HG03558 (cell line): Measurements from ENCODE around the gene C19orf47.

Experiments used
- ATAC-seq: cut with Tn5 transposase; IDR thresholded peaks from one replicate; pipeline ENCODE4 v1.9.1; 2021; ENCODE audit warnings: moderate number of reproducible peaks; ENCODE audit not compliant: unreplicated experiment; ENCODE audit errors: extremely low read depth

The C19orf47 gene

DNA sequence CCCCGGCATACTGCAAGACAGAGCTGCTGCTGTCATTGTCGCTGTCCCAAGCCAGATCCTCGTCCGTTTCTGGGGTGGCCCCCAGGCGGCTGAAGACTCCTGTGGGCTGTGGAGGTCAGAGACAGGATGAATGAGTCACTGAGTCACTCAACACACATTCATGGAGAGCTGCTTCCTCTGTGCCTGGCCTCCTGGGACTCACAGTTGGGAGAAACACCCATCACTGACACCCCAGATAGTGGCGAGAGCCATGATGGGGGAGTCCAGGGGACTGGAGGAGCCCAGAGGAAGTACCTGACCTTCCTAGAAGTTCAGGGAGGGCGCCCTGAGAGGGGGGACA, 26.0 kb downstream of the C19orf47 start:
- ATAC-seq: no peak

DNA sequence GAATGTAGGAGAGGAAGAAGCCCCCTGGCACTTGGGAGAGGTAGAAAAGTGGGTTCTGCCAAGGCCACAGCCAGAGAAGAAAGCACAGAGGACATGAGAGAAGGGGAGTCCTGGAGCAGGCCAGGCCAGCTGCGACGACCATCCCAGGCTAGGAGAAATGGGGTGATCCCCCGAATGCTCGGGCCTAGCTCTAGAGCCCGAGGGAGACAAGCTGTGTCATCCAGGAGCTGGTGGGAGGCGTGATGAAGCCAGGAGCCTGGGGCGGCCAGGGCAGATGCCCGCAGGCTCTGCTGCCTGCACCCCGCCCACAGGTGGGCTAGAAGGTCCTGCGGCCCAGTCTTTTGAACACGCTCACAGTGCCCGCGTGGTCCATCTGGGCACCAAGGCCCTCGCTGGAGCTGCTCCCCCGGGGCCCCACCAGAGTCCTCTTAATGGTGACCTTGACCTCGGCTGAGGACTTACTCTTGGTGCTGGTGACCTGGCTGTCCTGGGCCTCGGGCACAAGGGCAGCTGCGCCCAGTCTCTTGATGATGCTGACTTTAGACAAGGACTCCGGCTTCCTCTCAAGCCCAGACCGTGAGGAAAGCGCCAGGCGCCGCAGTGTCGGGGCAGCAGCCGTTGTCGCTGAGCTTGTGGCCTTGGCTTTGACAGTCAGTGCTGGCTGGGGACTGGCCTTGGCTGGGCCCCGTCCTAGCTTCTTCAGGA, 26.5 kb downstream of the C19orf47 start:
- no peak for ATAC-seq

DNA sequence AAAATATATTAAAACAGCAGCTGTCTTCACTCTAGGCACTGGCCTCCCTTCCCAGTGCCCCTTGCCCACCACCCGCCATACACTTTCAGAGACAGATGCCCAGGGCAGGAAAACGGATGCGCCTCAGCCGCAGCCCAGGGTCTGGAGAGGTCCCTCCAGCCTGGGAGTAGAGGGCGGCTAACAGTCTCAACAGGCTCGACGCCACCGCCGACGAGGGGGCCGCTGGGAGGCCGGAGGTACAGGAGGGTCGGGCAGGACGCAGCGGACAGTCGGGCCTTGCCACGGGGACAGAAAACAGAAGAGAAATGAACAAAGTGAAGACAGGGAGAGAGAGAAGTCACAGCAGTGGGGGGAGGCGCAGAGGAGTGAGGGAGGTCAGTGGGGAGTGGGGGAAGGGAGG, 27.1 kb downstream of the C19orf47 start:
- ATAC-seq: no peak

DNA sequence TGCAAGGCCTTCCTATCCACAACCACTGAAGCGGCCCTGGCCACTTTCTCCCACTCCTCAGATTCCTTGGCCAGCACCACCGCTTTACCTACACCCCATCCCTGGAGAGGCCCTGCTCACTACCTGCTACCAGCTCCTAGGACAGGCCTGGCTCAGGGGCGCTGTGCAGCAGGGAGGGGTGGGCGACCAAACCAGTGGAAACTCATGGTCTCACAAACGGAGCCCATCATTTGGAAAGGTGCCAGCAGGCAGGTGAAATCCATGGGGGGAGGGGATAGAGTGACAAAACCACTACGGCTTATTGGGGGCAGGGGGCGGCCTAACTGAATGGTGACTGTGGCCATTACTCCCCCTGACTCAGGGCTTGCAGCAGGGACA, 27.6 kb downstream of the C19orf47 start:
- no peak for ATAC-seq

DNA sequence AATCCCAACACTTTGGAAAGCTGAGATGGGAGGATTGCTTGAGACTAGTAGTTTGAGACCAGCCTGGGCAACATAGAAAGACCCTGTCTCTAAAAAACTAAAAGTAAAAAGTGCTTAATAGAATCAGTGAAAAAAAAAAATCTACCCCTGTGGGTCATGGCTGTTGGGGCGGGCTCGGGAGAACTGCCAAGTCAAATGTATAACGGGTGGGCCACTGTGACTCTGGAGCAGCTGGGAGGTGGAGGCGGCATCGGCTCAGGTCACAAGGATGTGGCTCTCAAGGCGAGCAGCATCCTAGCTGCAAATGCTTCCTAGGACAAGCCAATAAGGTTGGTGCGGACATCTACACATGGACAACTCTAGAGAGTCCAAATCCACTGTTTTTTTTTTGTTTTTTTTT, 30.9 kb downstream of the C19orf47 start:
- no peak for ATAC-seq

DNA sequence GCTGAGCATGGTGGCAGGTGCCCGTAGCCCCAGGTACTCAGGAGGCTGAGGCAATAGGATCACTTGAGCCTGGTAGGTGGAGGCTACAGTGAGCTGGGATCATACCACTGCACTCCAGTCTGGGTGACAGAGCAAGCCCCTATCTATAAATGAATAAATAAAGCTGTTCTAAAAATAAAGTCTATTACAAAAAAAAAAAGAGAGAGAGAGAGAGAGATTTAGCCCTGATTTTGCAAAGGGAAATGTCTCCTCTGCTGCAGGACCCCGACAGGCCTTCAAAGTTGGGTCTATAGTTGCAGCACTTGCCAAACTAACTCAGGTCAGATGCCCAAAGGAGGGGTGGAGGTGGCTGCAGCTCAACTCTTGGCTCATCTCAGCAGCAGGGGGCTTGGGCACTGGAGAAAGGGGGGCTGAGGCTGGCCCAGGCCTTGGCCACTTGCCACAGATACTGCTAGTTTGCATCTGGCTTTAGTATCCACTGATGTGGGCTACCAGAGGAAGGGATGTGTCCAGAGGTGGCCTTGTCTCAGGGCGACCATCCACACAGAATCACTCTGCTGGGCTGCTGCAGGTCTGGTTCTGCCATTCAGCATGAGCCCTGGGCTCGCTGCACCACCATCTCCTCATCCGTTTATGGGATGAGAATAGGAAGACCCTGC, 32.3 kb downstream of the C19orf47 start:
- no peak for ATAC-seq

DNA sequence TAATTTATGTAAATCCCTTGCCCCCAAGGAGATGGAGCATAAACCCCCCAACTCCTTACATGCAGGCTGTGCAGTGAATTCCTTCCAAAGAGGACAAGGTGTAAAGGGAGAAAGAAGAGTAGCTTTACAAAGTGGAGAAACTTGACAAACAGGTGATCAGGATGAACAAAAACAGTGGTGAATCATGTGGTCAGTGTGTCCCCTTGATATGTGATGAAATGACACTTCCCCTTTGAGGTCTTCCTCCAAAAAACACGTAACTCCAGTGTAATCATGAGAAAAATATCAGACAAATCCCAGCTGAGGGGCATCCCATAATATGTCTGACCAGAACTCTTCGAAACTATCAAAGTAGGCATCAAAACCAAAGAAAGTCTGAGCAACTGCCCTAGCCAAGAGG, 33.5 kb downstream of the C19orf47 start:
- no peak for ATAC-seq

DNA sequence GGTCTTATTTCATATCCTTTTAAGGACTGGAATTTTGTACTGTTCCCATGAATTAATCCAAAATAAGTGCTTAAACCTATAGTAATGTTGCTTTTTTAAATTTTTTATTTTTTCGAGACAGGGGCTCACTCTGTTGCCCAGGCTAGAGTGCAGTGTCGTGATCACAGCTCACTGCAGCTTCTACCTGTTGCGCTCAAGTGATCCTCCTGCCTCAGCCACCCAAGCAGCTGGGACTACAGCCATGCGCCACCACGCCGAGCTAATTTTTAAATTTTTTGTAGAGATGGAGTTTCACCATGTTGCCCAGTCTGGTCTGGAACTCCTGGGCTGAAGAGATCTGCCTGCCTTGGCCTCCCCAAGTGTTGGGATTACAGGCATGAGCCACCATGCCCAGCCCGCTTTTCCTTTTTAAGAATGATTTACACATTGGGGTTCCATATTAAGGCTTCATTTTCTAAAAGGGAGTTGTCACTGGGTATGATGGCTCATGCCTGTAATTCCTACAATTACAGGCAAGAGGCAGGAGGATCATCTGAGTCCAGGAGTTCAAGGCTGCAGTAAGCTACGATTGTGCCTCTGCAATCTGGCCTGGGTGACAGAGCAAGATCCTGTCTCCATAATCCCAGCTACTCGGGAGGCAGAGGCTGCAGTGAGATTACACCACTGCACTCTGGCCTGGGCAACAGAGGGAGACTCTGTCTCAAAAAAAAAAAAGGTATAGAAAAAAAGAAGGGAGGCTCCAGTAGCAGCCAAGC, 34.8 kb downstream of the C19orf47 start:
- no peak for ATAC-seq

DNA sequence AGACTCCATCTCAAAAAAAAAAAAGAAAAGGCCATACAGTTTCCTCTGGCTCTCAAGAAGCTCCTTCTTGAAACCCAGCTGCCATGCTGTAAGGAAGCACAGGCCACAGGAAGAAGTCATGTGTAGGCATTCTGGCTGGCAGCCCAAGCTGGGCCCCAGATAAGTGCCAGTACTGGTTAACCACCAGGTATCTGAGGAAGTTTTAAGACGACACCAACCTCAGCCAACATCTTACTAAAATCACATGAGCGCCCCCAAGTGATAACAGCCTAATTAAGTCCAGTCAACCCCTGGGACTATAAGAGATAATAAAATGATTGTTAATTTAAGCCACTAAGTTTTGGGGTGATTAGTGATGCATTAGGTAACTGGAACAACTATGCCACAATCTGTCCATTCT, 35.7 kb downstream of the C19orf47 start:
- no peak for ATAC-seq

DNA sequence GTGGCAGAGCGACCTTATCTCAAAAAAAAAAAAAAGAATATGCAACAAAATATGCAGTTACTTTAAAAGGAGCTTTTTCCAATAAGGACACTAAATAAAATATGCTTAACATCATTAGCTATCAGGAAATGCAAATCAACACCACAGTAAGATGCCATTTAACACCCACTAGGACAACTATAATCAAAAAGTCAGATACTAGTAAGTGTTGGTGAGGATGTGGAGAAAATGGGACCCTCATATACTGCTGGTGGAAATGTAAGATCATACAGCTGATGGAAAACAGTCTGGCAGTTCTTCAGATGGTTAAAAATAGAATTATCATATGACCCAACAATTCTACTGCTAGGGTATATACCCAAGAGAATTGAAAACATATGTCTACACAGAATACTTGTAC, 38.5 kb downstream of the C19orf47 start:
- no peak for ATAC-seq

DNA sequence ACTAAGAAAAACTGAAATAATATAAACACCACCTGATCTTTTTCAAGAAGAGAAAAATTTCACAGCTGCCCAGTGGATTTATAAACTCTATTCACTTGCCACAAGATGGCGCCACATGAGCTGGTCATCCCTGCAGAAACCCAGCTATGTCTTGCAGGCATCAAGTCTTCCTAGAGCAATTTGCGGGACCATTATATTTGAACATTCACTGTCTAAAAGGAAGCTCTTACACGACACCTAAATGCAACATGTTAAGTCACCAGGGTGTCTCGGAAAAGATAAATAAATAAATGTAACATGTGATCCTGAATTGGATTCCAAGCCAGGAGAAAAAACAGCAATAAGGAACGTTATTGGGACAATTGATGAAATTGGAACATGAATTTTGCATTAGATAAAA, 42.8 kb downstream of the C19orf47 start:
- no peak for ATAC-seq

DNA sequence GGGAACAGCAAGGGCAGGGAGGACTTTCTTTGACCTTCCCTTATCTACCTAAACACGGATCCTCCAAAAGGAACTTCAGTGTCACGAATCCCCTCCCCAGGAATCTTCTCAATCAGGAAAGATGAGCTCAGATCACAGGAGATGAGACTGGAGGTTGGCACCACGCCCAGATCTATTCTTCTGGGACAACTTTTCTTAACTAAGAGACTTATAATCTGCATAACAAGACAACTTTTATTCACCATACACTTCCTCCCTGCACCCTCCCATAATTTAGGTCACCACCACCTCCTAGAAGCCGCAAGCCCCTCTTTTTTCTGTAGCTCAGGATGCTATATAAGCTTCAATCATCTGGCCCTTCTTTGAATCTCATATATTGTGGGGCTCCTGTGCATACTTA, 43.9 kb downstream of the C19orf47 start:
- ATAC-seq: no peak

DNA sequence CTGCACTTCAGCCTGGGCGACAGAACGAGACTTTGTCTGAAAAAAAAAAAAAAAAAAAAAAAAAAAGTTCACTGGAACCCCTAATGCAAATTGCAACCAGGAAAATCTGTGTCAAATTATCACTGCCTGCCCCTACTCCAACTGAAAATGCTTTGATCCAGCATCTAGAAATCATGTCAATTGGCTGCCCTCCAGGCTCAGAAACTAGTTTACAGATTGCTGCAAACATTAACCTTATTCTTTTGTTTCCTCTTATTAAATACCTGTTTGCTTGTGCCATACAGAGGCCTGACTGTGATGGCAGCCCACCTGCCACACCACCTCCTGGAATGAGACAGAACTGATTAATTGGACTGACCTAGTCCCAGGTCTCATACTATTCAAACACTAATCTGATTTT, 44.4 kb downstream of the C19orf47 start:
- ATAC-seq: no peak

DNA sequence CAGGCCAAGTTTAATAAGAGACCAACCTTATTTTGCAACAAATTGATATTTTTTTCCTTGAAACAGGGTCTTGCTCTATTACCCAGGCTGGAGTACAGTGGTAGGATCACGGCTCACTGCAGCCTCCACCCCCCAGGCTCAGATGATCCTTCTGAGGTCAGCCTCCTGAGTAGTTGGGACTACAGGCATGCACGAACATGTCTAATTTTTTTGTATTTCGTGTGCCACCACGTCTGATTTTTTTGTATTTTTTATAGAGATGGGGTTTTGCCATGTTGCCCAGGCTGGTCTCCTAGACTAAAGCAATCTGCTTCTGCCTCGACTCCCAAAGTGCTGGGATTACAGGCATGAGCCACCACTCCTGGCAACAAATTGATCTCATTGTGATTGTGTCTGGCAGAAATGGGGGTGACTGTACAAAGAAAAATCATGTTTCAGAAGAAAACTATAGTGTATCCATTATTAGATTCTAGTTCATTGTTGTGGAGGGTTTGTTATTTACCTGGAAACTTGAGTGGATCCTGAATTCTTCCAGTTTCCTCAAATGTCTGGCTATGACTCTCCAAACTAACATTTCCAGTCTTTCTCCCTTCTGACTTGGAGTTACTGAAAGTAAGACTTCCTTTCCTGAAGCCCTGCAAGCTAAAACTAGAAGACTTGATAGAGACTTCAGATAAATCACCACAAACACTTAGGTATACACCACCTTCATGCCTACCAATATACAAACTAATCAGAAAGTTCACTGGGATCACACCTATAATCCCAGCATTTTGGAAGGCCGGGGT, 45.8 kb downstream of the C19orf47 start:
- no peak for ATAC-seq

DNA sequence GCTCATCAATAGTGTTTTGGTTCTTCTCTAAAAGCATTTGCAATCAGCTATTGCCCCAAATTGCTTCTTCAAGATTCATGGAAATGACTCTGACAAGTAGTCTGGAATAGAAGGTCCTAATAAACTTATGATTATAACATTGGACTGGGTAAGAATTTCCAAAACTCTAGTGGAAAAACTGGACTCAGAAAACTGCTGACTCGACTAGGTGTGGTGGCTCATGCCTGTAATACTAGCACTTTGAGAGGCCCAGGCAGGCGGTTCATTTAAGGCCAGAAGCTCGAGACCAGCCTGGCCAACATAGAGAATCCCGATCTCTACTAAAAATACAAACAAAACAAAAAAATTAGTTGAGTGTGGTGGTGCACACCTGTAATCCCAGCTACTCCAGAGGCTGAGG, 47.5 kb downstream of the C19orf47 start:
- ATAC-seq: no peak

DNA sequence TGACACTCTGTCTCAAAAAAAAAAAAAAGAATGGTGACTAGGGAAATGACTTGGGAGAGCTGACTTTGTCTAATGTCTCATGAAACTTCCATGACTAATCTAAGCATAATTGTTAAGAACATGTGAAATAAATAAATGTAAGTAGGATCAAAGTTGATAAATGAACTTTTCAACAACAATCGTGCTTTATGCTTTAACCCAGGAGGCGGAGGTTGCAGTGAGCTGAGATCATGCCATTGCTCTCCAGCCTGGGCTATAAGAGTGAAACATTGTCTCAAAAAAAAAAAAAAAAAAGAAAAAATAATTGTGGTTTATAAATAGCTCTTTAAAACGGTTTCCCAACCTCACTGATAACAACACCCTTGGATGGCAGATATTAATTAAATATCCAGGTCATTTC, 50.2 kb downstream of the C19orf47 start:
- ATAC-seq: no peak

DNA sequence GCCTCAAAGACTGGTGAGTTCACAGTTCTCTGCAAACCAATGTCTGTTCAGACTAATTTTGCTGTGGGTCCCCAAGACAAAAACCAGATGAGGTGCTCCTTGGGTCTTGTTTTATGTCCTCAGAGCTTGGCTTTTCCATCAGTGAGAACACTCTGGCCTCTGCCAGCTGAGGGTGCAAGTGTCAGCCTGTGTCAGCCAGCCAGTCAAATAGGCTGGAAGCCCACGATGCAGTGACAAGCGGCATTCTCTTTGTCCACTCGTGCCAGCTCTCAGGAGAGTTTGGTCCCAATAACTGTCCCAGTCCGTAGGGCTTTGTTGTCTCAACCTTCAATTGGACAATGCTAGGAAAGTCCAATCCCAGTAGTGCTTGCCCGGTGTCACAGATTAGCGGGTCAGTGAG, 53.6 kb downstream of the C19orf47 start:
- ATAC-seq: no peak

DNA sequence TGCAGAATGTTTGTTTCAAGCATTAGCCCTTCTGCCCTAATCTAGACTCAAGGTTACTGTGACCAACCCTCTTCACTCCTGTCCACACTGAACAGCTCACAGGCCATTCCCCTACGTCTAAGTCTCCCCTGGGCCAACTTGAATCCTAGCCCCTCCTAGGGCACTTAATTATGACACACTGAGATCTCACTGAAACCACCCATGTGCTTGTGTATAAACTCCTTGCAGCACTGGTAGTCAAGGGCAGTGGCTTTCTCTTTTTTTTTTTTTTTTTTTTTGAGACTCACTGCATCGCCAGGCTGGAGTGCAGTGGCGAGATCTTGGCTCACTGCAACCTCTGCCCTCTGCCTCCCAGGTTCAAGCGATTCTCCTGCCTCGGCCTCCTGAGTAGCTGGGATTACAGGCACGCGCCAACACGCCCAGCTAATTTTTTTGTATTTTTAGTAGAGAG, 61.2 kb downstream of the C19orf47 start:
- no peak for ATAC-seq

DNA sequence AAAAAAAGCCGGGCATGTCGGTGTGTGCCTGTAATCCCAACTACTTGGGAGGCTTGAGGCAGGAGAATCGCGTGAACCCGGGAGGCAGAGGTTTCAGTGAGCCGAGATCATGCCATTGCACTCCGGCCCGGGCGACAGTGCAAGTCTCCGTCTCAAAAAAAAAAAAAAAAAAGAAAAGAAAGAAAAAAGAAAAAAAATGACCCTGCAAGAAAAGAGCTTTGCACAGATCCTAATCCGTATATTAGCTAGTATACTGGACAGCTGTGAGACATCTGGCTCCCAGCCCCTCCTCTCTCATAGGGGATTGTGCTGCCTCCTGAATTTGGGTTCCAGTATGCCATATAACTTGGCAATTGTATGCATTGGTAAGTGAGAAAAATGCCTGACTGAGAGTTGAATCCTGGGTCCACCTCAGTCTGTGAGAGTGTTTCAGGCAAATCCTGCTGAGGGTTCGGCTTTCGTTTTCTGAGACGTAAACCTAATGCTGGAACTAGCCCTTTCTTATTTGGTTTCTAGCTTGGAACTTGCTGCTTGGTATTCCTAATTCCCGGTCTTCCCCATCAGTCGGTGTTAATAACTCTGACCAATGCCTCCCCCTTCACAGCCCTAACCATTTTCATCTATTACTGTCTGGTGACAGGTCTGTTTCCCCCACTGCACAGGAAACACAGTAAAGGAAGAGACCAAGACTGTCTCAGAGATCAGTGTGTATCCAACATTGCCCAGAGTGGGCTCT, 61.8 kb downstream of the C19orf47 start:
- ATAC-seq: no peak
